GM23248 (cell line): ENCODE results near the gene BEND7.

Experiments
- EZH2 ChIP-seq: fragments of 200-600 bp; sonication (generic); IDR thresholded peaks from 2 replicates; pipeline ENCODE4 v1.6.1; 2018; ENCODE audit warnings: antibody characterized with exemption, mild to moderate bottlenecking; ENCODE audit not compliant: insufficient read depth, poor library complexity, severe bottlenecking
- EZH2phosphoT487 ChIP-seq: fragments of 200-600 bp; sonication (generic); IDR thresholded peaks from 2 replicates; pipeline ENCODE4 v1.6.1; 2018; ENCODE audit warnings: antibody characterized with exemption, moderate library complexity, mild to moderate bottlenecking, low read depth; ENCODE audit not compliant: insufficient read depth

- TF ChIP-seq EZH2phosphoT487 (no peak), EZH2 (no peak)
These were observed 22.0 kb upstream of the BEND7 start for GRCh38 chr10:13550802-13551201.
